ENCODE measurements around the gene MST1.

MST1 gene

DNA sequence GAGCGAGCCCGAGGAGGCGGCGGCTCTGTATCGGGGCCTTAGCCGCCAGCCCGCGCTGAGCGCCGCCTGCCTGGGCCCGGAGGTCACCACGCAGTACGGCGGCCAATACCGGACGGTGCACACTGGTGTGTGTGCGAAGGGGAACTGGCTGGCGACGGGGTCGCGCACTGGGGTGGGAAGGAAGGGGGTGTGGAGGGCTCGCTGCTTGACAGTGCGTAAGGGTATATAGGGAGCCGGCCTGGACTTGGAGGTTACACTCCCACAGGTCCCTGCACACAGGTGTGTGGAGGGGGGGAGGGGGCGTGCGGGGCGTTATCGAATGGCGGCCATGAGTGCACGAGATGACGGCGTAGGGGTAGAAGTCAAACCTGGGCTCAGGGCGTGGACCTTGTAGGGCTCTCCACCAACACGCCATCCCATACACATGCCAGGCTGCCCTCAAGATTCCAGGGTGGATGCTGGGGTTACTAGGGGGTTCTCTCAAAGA is 14.7 kb downstream of the MST1 start:
- no peak for DNase-seq (ENCODE audit: low spot score)

DNA sequence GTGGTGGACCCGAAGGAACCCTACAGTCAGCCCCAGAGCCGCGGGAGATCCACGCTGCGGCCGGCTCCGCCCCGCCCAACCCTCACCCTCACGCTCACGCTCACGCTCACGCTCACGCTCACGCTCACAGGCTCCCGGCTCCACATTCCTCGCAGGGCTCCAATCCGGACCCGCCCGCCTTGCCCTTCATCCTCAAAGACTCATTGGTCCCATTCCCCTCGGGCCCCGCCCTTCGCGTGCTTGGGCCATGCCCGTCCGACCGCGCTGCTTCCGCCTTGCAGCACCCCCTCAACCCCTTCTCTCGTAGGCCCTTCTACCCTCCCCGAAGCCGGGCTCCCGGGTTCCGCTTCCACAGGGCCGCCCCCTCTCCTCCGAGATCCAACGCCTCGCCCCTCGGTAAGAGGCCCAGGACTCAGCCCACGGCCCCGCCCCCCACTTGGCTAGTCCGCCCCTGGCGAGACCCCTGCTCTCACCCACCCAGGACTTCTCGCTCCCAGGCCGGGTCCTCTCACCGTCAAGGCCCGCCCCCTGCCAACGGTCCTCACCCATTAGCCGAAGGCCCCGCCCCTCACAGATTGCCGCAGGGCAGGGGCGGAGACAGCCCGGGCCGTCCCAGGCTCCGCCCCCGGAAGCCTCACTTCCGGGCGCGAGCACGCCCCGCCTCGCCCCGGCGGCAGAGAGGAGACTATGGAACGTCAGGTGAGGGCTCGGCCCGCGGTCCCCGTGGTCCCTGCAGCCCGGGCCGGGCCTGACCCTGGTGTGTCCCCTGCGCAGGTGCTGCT is 15.4 kb downstream of the MST1 start, which contains the start of gene APEH:
TSS of gene APEH (plus strand) at position 637 of the 782 bp plus-strand sequence. CDS start at position 688, 51 bp downstream.
- DNase-seq (ENCODE audit: low spot score) = peak; percentile 97

DNA sequence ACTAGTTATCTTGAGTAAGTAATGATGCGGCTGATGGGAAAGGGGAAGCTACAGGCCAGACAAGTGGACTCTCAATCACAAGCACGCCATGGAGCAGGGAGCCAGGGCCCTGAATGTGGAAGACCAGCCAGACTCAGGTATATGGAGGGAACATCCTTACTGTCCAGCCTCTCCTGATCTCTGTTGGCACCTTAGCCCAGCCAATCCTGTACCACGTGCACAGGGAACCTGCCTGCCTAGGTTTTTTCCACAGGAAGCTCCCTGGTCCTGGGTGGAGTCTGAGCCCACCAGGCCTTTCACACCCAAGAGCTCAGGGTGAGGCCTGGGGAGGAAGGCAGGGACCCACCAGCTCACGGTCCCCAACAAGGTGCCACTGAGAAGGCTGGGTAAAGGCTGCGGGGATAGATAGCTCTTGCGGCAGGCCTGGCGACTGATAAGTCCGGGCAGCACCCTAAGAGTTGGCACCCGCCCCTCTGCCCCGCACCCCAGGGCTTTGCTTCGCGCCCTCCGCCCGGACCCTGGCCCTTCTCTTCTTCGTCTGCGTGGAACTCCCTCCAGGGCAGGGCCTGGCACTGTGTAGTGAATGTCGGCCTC is 16.1 kb downstream of the MST1 start:
- DNase-seq (ENCODE audit: low spot score) = peak; percentile 92

DNA sequence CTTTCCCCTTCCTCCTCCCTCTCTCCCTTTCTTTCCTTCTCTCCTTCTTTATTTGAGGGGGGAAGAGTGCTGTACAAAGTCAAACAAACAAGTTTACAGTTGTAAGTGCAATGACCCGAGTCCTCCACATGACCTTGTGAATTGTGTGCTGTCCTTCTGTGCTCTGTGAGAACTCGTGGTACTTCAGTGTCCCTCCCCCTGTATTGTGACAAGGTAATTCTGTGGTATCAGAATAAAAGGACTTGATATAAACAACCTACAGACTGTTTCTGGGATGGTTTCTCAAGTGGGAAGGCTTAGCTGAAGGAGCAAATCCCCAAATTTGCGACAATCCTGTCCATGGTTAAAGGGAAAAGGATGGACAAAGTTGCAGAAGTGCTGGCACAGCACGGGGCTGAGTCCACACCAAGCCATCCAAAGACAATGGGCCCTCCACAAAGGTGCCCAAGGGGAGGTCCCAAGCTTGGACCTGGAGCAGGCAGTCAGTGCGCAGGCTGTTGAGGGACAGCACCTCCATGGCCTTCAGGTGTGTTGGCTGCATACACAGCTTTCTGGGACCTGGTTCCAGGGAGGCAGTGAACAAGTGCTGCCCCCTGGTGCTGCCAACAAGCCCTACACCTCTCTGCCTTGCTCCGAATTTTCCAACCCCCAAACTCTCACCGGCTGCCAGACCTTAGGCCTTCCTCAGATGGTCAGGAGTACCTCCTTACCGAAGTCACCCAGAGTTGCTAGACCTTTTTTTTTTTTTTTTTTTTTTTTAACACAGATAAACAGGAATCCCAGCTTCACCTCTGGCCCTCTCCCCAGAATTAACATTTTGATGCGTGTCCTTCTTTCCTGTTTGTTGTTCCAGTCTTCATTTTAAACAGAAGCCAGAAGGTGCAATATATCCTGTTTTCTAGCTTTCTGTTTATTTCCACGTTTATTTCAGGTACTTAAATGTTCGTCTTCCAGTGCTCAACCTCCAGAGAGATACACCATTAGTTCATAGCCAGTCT is 17.7 kb downstream of the MST1 start:
- peak; percentile 87 for DNase-seq (ENCODE audit: low spot score)

DNA sequence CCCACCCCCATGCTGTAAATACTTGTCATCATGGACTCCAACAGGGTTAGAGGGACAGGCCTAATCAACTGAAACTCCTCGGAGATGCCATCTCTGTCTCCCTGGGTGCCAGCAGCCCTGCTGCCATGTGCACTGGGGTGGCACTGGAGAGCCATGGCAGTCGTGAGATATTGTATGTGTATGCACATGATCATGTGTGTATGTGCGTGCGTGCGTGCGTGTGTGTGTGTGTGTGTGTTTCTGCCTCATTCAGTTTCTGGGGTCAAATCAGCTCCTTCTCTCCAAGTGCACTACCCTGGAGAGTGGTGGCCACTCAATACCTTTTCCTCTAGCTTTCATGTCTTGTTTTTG is 18.4 kb downstream of the MST1 start:
- DNase-seq (ENCODE audit: low spot score) = no peak

DNA sequence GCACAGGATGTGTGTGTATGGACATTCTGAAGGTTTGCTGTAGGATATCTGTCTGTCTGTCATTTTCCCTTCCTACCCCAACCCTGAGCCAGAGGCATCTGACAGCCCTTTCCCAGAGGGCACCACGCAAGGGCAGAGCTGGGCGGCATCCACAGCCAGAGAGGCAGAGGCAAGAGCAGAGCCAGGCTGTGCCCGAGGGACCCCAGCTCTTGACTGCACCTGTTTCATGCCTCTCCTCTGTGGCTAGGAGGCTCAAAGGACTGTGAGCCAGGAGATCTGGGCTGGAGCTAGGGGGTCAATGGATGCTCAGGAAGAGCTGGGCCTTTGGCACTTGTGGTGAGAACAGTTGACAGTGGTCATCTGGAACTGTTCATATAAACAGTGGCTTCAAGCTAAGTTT is 19.9 kb downstream of the MST1 start:
- no peak for DNase-seq (ENCODE audit: low spot score)

DNA sequence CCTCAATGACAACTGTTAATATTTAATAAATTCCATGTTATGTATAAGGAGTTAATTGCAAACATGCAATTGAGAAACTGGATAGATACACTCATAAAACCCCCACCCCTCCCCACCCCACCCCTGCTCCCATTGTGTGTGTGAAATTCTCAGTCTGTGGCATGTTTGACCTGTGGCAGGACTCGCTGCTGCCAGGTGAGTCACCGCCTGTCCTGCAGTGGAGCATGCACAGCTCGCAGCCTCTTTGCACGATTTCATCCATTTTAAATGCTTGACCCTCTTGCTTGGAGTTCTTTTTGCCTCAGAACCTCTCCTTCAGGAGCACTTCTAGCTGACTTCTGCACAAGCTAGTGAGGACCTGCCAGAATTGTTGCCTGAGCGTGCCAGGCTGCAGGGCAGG is 20.4 kb downstream of the MST1 start:
- DNase-seq (ENCODE audit: low spot score) = no peak

DNA sequence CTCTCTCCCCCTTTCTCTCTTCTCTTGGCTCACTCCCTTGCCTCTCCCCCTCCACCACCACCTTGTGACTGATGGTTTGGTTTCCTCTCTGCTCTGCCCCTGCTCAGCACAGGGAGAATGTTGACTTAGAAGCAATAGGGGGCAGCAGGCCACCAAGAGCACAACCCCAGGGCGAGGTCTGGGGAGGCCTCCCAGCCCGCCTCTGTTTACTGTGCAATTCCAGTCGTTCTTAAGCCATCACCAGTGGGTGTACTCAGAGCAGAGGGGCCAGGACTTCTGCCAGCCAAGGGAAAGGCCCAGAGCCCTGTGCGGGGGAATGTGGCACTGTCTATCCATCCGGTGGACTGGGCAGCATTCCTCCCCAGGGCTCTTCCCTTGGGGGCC is 20.9 kb downstream of the MST1 start:
- no peak for DNase-seq (ENCODE audit: low spot score)

DNA sequence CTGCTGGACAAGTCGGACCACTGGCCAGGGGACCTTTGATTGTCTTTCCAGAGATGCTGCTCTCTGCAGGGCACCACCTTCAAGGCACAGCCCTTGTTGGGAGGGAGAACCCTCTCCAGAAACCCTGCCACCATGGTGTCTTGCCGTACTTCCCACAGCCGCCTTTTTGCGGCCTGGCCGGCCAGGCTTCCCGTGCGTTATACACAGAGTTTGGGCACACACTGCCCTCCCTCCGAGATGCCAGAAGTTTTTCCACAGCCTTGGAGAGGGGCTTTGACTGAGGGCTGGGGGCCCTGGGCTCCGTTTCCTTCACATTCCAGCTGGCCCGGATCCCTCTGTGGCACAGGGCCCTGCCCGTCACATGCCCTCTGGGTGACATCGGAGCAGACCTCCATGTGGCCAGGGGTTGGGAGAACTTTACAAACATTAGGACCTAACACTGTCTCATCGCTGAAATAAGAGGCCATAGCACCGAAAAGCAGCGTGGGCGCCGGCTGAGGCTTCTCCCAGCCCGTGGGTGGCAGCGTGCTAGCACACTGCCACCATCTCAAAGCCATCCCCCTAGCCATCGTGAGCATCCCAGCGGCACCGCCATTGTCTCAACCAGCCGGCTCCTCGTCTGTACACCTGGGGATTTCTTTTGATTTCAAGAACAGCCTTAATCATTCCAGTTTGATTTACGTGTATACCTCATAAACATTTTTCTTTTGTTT is 21.4 kb downstream of the MST1 start:
- no peak for DNase-seq (ENCODE audit: low spot score)

DNA sequence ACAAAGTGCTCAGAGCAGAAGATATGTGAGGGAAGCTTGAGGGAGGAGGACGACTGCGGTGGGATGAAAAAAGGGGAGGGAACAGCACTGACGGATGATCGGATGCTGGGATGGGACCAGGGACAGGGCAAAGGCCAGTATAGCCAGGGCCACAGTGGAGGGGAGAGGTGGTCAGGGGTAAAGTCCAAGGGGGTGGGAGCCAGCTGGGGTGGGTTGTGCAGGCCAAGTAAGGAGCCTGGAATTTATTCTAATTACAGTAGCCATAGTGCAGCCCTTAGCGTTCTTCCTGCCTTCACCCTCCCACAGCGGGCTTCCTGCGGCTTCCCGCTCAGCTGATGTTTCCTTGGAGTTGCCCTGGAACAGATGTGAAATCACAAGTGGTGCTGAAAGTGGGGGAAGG is 22.7 kb downstream of the MST1 start:
- DNase-seq (ENCODE audit: low spot score) = no peak

DNA sequence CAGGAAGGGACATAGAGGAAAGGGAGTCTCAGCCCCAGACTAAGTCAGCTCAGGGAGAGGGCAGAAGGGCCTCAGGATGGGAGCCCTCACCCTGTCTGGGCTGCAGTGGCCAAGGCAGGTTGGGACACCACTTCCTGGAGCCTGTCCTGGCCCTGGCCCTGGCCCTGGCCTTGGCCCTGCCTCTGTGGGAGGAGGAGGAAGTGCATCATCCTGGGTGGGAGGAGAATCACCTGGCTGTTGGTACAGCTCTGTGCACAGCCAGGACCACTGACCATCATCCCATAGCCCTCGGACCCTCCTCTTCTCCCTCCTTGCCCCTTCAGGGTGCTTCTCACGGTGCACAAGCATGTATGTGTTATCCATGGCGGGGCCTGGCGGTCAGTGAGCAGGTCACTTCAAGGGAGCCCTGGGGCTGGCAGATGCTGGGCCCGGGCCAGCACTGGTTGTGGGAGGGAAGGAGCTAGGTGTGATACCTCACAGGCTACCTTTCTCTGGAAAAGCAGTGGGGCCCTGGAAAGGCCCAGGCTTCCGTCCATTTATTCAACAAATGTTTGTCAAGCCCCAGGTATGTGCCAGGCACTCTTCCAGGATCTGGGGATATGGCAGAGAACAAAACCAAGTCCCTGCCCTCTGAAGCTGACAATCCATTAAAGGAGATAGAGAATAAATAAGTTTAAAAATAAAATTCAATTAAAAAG is 23.3 kb downstream of the MST1 start:
- no peak for DNase-seq (ENCODE audit: low spot score)

DNA sequence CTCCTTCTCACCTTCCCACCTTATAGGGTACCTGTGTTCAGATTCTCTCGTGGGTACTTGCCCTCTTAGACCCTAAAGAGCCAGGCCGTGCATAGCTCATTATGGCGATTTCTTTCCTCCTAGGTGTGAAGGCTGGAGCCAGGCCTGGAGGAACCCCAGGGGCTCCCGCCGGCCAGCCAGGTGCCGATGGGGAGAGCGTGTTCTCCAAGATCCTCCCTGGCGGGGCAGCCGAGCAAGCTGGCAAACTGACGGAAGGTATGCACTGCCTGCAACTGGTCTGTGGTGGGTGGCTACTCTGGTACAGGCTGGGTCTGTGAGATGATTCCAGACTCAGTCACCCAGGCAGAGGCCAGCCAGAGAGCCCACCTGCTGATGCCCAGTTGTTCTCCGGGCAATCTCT is 25.0 kb downstream of the MST1 start:
- no peak for DNase-seq (ENCODE audit: low spot score)

DNA sequence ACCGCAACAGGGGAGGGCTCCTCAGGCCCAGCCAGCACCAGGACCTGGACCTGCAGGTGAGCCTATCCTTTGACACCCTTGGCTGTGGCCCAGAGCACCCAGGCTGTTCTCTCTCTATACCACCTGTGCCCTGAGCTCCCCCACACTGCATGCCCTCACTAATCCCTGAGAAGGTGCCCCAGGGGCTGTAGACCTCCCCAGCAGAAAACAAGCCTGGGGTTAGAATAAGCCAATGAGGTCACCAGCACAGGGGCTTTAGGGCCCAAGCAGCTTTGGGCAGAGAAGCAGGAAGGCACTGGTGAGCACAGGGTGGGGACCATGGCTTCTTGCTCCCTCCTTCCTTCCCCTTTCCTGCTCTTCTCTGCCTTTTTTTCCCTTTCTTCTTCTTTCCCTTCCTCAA is 25.4 kb downstream of the MST1 start:
- no peak for DNase-seq (ENCODE audit: low spot score)

DNA sequence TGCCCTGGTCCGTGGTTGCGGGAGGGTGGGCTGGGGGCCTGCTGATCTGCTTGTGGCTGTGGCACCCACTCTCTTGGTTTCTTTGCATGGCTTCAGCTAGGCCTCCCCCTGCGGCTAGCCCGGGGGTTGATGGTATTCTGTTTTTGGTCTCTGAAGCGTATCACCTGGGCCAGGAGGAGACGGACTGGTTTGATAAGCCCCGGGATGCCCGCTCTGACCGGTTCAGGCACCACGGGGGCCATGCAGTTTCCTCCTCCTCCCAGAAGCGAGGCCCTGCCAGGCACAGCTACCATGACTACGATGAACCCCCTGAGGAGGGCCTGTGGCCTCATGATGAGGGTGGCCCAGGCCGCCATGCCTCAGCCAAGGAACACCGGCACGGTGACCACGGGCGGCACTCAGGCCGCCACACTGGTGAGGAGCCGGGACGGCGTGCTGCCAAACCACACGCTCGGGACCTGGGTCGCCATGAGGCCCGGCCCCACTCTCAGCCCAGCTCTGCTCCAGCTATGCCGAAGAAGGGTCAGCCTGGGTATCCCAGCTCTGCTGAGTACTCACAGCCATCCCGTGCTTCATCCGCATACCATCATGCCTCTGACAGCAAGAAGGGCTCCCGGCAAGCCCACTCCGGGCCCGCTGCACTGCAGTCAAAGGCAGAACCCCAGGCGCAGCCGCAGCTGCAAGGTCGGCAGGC is 26.4 kb downstream of the MST1 start:
- DNase-seq (ENCODE audit: low spot score) = no peak

DNA sequence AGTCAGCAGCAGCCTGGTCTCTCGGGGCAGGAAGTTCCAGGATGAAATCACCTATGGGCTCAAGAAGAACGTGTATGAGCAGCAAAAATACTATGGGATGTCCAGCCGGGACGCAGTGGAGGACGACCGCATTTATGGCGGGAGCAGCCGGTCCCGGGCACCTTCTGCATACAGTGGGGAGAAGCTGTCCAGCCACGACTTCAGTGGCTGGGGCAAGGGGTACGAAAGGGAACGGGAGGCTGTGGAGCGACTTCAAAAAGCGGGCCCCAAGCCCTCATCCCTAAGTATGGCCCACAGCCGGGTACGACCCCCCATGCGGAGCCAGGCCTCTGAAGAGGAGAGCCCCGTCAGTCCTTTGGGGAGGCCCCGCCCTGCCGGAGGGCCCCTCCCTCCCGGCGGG is 27.3 kb downstream of the MST1 start:
- no peak for DNase-seq (ENCODE audit: low spot score)

DNA sequence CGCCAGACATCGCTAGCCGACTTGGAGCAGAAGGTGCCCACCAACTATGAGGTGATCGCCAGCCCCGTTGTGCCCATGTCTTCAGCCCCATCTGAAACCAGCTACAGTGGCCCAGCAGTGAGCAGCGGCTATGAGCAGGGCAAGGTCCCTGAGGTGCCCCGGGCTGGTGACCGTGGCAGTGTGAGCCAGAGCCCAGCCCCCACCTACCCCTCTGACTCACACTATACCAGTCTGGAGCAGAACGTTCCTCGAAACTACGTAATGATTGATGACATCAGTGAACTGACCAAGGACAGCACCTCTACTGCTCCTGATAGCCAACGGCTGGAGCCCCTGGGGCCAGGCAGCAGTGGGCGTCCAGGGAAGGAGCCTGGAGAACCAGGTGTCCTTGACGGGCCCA is 28.0 kb downstream of the MST1 start:
- DNase-seq (ENCODE audit: low spot score) = no peak

DNA sequence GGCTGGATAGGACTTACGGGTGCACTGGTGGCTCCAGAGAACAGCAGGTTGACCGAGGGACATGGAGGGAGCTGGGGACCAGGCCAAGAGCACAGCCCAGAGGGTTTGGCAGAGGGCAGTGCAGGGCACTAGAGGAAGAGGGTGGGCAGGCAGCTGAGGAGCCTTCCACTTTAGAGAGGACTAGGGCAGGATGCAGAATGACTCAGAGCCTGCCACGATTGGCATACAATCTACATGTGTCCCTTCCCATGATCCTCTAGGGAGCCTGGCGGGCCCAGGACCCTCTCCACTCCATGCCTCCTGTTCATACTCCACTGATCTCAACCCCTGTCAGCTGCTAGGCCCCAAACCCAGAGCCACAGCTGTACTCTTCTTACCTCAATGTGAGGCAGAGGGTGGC is 29.5 kb downstream of the MST1 start:
- no peak for DNase-seq (ENCODE audit: low spot score)

DNA sequence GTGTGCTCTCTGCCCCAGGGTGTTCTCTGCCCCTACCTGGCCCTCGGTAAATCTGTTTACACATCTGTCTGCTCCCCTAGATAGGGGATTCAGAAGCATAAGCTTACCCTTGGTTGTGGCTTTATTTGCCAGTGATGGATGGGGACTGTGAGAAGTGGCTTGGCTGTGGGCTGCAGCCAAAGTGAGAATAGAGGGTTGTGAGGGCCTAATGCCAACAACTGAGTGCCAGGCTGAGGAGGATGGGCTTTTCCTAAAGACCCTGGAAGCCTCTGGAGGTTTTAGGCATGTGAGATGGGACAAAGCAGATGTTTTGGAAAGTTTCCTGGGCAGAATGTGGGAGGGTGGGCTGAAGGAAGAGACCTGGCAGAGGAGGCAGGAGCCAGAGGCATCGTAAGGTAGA is 30.6 kb downstream of the MST1 start:
- no peak for DNase-seq (ENCODE audit: low spot score)

DNA sequence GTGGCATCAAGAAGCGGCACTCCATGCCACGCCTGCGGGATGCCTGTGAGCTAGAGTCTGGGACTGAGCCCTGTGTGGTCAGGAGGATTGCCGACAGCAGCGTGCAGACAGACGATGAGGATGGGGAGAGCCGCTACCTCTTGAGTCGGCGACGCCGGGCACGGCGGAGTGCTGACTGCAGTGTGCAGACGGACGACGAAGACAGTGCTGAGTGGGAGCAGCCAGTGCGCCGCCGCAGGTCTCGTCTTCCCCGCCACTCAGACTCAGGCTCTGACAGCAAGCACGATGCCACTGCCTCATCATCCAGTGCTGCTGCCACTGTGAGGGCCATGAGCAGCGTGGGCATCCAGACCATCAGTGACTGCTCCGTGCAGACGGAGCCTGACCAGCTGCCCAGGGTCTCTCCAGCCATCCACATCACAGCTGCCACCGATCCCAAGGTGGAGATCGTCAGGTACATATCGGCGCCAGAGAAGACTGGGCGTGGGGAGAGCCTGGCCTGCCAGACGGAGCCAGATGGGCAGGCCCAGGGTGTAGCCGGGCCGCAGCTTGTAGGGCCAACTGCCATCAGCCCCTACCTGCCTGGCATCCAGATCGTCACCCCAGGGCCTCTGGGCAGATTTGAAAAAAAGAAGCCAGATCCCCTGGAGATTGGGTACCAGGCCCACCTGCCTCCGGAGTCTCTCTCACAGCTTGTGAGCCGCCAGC is 31.9 kb downstream of the MST1 start:
- no peak for DNase-seq (ENCODE audit: low spot score)

DNA sequence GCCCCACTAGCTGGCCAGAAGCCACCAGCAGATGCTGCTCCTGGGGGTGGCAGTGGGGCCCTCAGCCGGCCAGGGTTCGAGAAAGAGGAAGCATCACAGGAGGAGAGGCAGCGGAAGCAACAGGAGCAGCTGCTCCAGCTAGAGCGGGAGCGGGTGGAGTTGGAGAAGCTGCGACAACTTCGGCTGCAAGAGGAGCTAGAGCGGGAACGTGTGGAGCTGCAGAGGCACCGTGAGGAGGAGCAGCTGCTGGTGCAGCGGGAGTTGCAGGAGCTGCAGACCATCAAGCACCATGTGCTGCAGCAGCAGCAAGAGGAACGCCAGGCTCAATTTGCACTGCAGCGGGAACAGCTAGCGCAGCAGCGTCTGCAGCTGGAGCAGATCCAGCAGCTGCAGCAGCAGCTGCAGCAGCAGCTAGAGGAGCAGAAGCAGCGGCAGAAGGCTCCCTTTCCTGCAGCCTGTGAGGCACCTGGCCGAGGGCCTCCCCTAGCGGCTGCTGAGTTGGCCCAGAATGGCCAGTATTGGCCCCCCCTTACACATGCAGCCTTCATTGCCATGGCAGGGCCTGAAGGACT is 32.6 kb downstream of the MST1 start:
- DNase-seq (ENCODE audit: low spot score) = no peak
